B cell (primary cell): ENCODE data around the gene CFAP54. TPM values are rescaled to one million over a fixed set of nuclear protein-coding genes. Genes with fewer than 3 reads are reported as not detected.

Experiments
- ATAC-seq: fragments of 200-7000 bp; cut with Tn5 transposase; one replicate; pipeline ENCODE4 v1.10.0; 2021; ENCODE audit warnings: low read depth, mild to moderate bottlenecking, moderate number of reproducible peaks, moderate library complexity
- CTCF ChIA-PET: fragments of 350-600 bp; sonication (Branson Sonifier 250); formaldehyde crosslinking; loops from one replicate; lab custom pipeline; 2021; ENCODE audit warnings: antibody characterized with exemption, inconsistent platforms; lab: Charles Lee
- POLR2A ChIA-PET: fragments of 350-600 bp; sonication (Branson Sonifier 250); formaldehyde crosslinking; loops from one replicate; lab custom pipeline; 2021; ENCODE audit warnings: antibody characterized with exemption; lab: Charles Lee
- DNase-seq: peaks from one replicate; pipeline ENCODE4 v3.0.0; 2013
- H2AFZ ChIP-seq: 2 replicates; pipeline ENCODE4 v1.6.1; 2012; ENCODE audit warnings: mild to moderate bottlenecking, low read depth, low read length; ENCODE audit not compliant: insufficient read depth, poor library complexity, severe bottlenecking
- H3K27ac ChIP-seq, 2 donors: 1 replicate in 1 of 2; 2 replicates in 1 of 2; pipeline ENCODE4 v1.5.1; 2012 to 2013; ENCODE audit warnings: low read length in 2 of 2, mild to moderate bottlenecking in 2 of 2, moderate library complexity in 1 of 2
- H3K27me3 ChIP-seq, 4 experiments: fragments of 200-600 bp in 1 of 4; sonication (generic) in 1 of 4; replicated peaks in 1 of 4; 1 replicate in 2 of 4; 2 replicates in 2 of 4; pipeline versions ENCODE4 v1.6.1 to v1.7.0; 2013 to 2016; ENCODE audit warnings: low read length in 3 of 4, mild to moderate bottlenecking in 2 of 4, mixed read lengths in 1 of 4, moderate library complexity in 1 of 4; ENCODE audit not compliant: insufficient read depth in 4 of 4, control insufficient read depth in 3 of 4; ENCODE audit errors: control extremely low read depth in 1 of 4
- H3K36me3 ChIP-seq, 2 experiments: replicated peaks in 1 of 2; 1 replicate in 1 of 2; 2 replicates in 1 of 2; pipeline versions ENCODE4 v1.6.1 to v1.7.1; 2013; ENCODE audit warnings: low read length in 1 of 2; ENCODE audit not compliant: insufficient read depth in 2 of 2, control insufficient read depth in 1 of 2; ENCODE audit errors: control extremely low read depth in 1 of 2, extremely low read depth in 1 of 2
- H3K4me1 ChIP-seq, 2 donors: fragments of 200-600 bp in 1 of 2; sonication (generic) in 1 of 2; 1 replicate in 1 of 2; 2 replicates in 1 of 2; pipeline versions ENCODE4 v1.5.1 to v1.6.1; 2013 to 2017; ENCODE audit warnings: low read length in 2 of 2; ENCODE audit not compliant: control insufficient read depth in 2 of 2, insufficient read depth in 2 of 2
- H3K4me2 ChIP-seq: replicated peaks from 2 replicates; pipeline ENCODE3; 2012; ENCODE audit warnings: mild to moderate bottlenecking, low read depth, low read length; ENCODE audit not compliant: poor library complexity, severe bottlenecking
- H3K4me3 ChIP-seq, 5 experiments: fragments of 200-600 bp in 1 of 5; sonication (generic) in 1 of 5; 1 replicate in 3 of 5; 2 replicates in 2 of 5; pipeline versions ENCODE4 v1.5.1 to v1.7.0; 2011 to 2016; ENCODE audit warnings: low read length in 4 of 5, mild to moderate bottlenecking in 4 of 5, low read depth in 2 of 5, control low read depth in 1 of 5, moderate library complexity in 1 of 5; ENCODE audit not compliant: insufficient read depth in 1 of 5; ENCODE audit errors: control extremely low read depth in 1 of 5, extremely low read depth in 1 of 5
- H3K79me2 ChIP-seq: fragments of 200-600 bp; sonication (generic); one replicate; pipeline ENCODE4 v1.6.0; 2016; ENCODE audit warnings: low read length; ENCODE audit not compliant: control insufficient read depth, insufficient read depth
- H3K9ac ChIP-seq: fragments of 200-600 bp; sonication (generic); 2 replicates; pipeline ENCODE4 v1.6.1; 2017; ENCODE audit warnings: mild to moderate bottlenecking, low read length, moderate library complexity
- H3K9me3 ChIP-seq, 3 donors: one replicate each; pipeline versions ENCODE4 v1.6.1 to v1.7.1; 2013; ENCODE audit warnings: low read length in 2 of 3; ENCODE audit not compliant: control insufficient read depth in 2 of 3, insufficient read depth in 1 of 3; ENCODE audit errors: control extremely low read depth in 1 of 3
- H4K20me1 ChIP-seq: 2 replicates; pipeline ENCODE4 v1.6.0; 2012; ENCODE audit warnings: mild to moderate bottlenecking, low read length; ENCODE audit not compliant: insufficient read depth, control insufficient read depth, poor library complexity, severe bottlenecking
- H3K27ac Mint-ChIP-seq: one replicate; pipeline ENCODE4 v1.8.0; 2021; ENCODE audit warnings: mixed read lengths
- H3K27me3 Mint-ChIP-seq: one replicate; pipeline ENCODE4 v1.8.0; 2021; ENCODE audit warnings: mixed read lengths
- H3K4me1 Mint-ChIP-seq: one replicate; pipeline ENCODE4 v1.8.0; 2021; ENCODE audit warnings: mixed read lengths
- H3K4me3 Mint-ChIP-seq: one replicate; pipeline ENCODE4 v1.8.0; 2021; ENCODE audit warnings: mixed read lengths
- H3K9me3 Mint-ChIP-seq: one replicate; pipeline ENCODE4 v1.8.0; 2022; ENCODE audit warnings: mixed read lengths; ENCODE audit not compliant: insufficient read depth
- CTCF ChIP-seq: fragments of 200-600 bp; IDR thresholded peaks from one replicate; pipeline ENCODE4 v1.8.0; 2022; ENCODE audit warnings: antibody characterized with exemption, mild to moderate bottlenecking
- EZH2 ChIP-seq: IDR thresholded peaks from 2 replicates; pipeline ENCODE4 v1.6.1; 2012; ENCODE audit warnings: borderline replicate concordance, low read depth, mild to moderate bottlenecking, moderate library complexity, low read length; ENCODE audit not compliant: insufficient read depth, poor library complexity, severe bottlenecking
- WGBS: methylation state at CpG from one replicate; pipeline ENCODE4 v1.1.5; 2013; ENCODE audit warnings: missing lambda C conversion rate; ENCODE audit not compliant: insufficient coverage; 5-methylcytosine and 5-hydroxymethylcytosine counted together
- intact Hi-C: fragments of 100-400 bp; cut with micrococcal nuclease; formaldehyde crosslinking; loops from one replicate; pipeline ENCODE4 v1.10.0; 2022
- polyA plus RNA-seq: library from polyadenylated mRNA; depleted of rRNA; stranded (reverse); fragments of >200 nt; gene quantifications from 2 replicates; pipeline ENCODE4 v1.2.3, GENCODE V29; 2012
- total RNA-seq, 2 donors: library from RNA; stranded (reverse); fragments of 120-200 nt in 1 of 2; gene quantifications; 1 replicate in 1 of 2; 2 replicates in 1 of 2; pipeline versions ENCODE4 v1.2.3 to v1.2.4, GENCODE V29; 2013 to 2022

CFAP54 gene
- total and polyA plus RNA-seq, 2 donors (not counting 1 experiment from before 2014, with no cell fraction given) = 0.12 to 0.76 TPM

GRCh38 chr12:96658075-96658474, 168.7 kb downstream of the CFAP54 start:
- Histone ChIP-seq H3K36me3 (no peaks in the 10 kb centered on the region), H3K9ac (no peak overlapping the region), H3K27me3 (no peaks in the 10 kb centered on the region), H3K27ac (no peak overlapping the region), H3K9me3 (no peaks in the 10 kb centered on the region), H3K79me2 (no peaks in the 10 kb centered on the region), H3K4me2 (no peak overlapping the region), H4K20me1 (no peaks in the 10 kb centered on the region), H3K4me1 (no peaks in the 10 kb centered on the region), H3K4me3 (no peak overlapping the region), H2AFZ (no peak overlapping the region)
- ChIA-PET POLR2A (no interaction called here), CTCF (no interaction called here)
- no peaks in the 10 kb centered on the region for H3K4me1 Mint-ChIP-seq
- H3K27me3 Mint-ChIP-seq = peaks cover 12% of the 10 kb centered on the region
- no peak overlapping the region for H3K4me3 Mint-ChIP-seq
- DNase-seq = no peak
- TF ChIP-seq CTCF (no peak), EZH2 (no peak)
- ATAC-seq = no peak
- intact Hi-C loops = no loop called here
- no peaks in the 10 kb centered on the region for H3K9me3 Mint-ChIP-seq
- no CpG with 5 or more reads among the region's 1 CpG for WGBS
- no peak overlapping the region for H3K27ac Mint-ChIP-seq

GRCh38 chr12:96669786-96670185, 180.4 kb downstream of the CFAP54 start:
- intact Hi-C loops = no loop called here
- Histone ChIP-seq H3K27me3 (peaks cover 0 to 3% (median 0%) of the 10 kb centered on the region in 4 experiments), H3K27ac (no peak overlapping the region), H2AFZ (no peak overlapping the region), H3K4me3 (no peak overlapping the region), H3K4me2 (no peak overlapping the region), H3K9ac (no peak overlapping the region), H3K9me3 (peaks cover 0 to 3% (median 1%) of the 10 kb centered on the region in 3 donors), H3K4me1 (no peaks in the 10 kb centered on the region), H4K20me1 (no peaks in the 10 kb centered on the region), H3K36me3 (no peaks in the 10 kb centered on the region), H3K79me2 (no peaks in the 10 kb centered on the region)
- H3K27me3 Mint-ChIP-seq = peaks cover 4% of the 10 kb centered on the region
- no peak overlapping the region for H3K27ac Mint-ChIP-seq
- H3K4me3 Mint-ChIP-seq = no peak overlapping the region
- DNase-seq (no peak), ATAC-seq (no peak)
- POLR2A ChIA-PET = no interaction called here
- no peaks in the 10 kb centered on the region for H3K9me3 Mint-ChIP-seq
- TF ChIP-seq EZH2 = no peak
- TF ChIP-seq CTCF = no peak
- WGBS = 94% methylated on average over 3 of the region's 4 CpGs
- CTCF ChIA-PET = no interaction called here
- H3K4me1 Mint-ChIP-seq = no peaks in the 10 kb centered on the region
